ENCODE data around the gene TBC1D22A.

DNA sequence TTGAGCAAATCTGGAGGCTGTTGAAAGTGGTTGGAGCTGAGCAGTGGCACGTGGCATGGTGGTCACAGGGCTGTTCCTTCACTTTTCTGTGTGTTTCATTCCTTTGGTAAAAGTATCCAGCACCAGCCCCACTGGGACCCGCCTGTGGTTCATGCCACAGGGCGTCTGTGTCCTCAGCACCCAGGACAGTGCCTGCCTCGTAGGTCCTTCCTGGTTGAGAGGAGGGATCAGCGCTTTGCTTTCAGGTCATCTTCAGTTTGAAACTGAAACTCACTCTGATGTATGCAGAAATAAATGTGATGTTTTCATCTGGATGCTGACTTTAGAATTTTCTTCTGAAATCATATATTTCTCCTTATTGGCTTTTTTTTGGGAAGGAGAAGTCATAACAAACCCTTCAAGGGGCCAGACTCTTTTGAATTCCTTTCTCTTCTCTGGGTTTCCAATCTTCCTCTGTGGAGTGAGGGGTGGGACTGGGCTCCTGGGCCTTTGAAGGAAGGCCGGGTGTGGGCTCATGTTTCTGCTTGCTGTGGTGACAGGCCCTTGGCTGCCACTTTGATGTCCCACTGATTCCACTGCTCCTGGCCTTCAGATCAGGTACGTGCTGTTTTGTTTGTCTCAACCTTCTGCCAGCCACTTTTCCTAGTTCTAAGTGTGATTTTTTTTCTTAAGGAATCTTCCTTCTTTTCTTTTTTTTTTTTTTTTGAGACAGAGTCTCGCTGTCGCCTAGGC lies 26.2 kb downstream of the TBC1D22A start:
- TF ChIP-seq, protein P1, sequence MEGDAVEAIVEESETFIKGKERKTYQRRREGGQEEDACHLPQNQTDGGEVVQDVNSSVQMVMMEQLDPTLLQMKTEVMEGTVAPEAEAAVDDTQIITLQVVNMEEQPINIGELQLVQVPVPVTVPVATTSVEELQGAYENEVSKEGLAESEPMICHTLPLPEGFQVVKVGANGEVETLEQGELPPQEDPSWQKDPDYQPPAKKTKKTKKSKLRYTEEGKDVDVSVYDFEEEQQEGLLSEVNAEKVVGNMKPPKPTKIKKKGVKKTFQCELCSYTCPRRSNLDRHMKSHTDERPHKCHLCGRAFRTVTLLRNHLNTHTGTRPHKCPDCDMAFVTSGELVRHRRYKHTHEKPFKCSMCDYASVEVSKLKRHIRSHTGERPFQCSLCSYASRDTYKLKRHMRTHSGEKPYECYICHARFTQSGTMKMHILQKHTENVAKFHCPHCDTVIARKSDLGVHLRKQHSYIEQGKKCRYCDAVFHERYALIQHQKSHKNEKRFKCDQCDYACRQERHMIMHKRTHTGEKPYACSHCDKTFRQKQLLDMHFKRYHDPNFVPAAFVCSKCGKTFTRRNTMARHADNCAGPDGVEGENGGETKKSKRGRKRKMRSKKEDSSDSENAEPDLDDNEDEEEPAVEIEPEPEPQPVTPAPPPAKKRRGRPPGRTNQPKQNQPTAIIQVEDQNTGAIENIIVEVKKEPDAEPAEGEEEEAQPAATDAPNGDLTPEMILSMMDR (IDR thresholded peaks at IDR 0.05; ENCODE audit: low read length): no peak
- TF ChIP-seq EZH2 (IDR thresholded peaks at IDR 0.05; ENCODE audit: borderline replicate concordance, low read length): no peak
